GM21526 (cell line): ENCODE measurements around the gene TMEM247.
A peak's percentile ranks its signal among the peaks of the same experiment; 100 is the strongest.

Experiments
- ATAC-seq: cut with Tn5 transposase; IDR thresholded peaks from one replicate; pipeline ENCODE4 v1.9.1; 2021; ENCODE audit warnings: moderate library complexity; ENCODE audit not compliant: unreplicated experiment, low FRiP score

TMEM247 gene

DNA sequence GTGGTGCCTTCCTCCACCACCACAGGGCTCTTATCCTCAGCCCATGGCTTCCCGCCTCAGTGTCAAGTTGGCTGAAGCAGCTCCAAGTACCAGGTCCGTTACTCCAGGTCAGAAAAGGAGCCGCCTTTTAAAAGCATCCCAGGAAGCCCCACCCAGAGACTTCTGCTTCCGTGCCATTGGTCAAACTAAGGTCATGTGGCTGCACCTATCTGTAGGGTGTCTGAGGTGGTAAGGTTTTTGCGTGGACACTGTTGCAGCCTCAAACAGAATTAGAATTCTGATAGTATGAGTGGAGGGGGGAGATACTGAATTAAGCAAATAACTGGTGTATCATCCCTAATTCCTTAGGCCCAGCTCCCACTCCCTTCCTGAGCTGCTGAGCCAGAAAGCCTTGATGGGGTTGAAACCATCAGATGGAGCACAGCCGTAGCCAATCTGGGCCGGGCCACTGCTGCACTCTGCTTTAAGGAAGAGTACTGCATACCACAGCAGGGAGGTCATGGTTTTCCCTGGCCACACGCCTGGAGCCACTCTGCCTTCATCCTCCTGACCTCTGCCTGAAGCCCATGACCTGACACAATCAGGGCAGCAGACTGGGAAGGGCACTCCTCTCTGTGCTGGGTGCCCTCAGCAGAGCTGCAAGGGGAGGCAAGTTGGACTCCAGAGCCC is 8.4 kb downstream of the TMEM247 start:
- ATAC-seq = no peak

DNA sequence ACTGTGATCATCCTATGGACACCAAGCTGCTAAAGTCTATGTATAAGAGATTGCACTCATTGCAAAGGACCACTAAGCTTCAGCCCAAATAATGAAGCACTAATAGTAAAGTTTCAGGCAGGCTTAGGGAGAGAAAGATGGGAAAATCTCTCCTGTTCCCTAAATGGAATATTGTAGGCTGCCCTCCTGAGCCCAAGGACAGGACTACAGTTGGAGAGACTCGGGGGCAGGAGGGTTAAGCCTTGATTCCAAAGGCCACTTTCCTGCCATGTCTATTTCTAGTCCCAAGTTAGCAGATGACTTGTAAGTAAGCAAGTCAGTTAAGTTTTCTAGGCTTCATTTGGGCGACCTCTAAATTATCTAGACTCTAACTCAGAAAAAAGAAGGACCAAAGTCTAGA is 9.0 kb downstream of the TMEM247 start:
- no peak for ATAC-seq

DNA sequence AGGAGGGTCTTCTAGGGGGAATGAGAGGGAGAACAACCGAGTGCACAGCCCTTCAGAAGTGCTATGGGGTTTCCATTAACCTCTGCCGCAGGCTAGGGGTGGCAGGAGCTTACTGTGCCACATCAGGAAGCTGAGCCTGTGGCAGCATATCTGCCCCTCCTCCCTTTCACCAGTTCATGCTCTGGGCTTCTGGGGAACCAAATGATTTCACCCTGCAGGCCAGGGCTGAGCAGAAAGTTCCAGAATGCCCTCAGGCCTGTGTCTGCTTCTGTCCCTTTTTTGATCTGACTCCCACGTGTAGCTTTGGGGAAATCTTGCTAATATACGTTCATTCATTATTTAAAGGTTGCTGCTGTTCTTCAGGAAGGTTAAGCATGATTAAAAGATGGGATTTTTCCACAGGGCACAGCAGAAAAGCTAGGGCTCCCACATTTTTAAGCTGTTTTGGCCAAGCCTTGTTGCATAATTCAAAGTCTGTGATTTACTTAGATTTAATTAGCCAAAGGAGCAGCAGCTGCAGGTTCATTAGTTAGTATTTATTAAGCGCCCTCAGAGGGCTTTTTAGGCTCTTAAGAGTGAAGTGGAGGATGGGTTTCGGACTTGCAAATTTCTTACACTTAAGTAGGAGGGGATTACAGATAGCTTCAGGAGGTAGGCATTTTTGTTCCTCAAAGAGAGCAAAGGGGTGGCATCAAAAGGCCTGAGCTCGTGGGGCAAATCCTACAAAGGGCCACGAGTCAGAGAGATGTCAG is 10.2 kb downstream of the TMEM247 start:
- ATAC-seq = no peak

DNA sequence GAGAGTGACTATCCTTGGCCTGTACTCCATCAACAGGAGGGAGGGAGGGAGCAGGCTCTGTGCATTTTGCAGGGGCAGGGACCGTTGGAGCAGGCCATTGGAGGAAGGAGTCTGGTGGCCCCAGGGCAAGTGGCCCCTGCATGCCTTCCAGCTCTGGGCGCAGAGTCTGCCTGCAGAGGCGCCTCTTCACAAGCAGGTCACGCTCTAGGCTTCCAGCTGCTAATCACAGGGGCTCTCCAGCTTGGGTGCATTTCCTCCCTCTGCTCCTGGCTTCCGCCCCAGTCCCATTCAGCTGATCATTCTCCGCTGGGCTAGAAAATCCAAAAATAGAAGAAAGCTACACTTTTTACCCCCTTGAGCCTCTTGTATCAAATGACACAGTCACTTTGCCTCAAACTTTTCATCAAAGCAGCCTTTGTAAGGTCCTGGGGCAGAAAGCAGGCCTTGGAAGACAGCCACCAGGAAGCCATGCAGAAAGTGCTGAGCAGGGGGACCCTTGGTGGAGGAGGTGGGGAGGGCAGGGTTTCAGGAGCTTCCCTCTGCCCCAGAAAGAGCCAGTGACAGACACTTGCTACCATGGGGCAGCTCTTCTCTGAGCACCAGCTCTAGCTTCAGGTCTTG is 11.3 kb downstream of the TMEM247 start:
- ATAC-seq = no peak

DNA sequence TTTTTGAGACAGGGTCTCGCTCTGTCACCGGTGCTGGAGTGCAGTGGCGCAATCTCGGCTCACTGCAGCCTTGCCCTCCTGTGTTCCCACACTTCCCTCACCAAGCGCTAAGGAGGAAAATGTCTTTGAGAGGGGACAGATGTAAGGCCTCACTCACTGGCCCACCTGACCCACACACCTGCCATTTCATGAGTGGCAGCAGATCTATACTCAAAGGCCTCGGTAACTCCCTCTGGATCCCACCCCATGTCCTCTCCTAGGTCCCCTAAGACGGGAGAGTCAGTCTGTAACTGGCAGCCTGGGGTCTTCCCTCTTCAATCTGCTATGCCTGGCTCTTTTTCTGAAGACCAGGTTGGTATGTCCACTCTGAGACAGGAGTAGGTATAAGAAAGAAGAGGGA is 12.9 kb downstream of the TMEM247 start:
- ATAC-seq = no peak

DNA sequence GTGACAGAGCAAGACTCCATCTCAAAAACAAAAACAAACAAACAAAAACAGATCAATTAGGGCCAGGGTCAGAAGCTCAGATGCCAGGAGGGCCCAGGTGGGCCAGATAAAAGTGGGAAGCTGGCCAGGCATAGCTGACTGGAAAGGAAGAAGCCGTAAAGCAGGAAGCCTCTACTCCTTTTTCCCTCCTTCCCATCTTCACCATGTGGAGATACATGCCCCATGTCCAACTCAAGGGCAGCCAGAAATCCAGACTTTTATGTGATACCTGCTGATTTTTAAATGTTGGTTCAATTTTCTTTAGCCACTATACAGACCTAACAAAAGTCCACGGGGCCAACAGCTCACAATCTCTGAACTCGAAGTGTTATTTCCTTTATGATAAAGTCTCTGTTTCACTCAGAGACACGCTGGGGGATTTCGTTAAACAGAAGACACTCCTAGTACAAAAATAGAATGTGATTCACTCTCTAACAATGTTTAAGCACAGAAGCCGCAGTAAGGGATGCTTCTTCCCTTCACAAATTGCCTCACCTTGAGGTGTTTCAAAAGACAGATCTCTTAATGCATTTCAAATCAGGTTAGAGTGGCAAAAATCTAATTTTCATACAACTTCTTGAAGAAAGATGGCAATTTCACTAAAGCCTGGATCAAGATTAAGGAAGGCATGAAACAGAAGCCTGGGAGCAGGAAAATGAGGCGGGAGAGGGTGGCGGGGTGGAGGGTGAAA is 14.0 kb downstream of the TMEM247 start:
- ATAC-seq = peak; percentile 60

DNA sequence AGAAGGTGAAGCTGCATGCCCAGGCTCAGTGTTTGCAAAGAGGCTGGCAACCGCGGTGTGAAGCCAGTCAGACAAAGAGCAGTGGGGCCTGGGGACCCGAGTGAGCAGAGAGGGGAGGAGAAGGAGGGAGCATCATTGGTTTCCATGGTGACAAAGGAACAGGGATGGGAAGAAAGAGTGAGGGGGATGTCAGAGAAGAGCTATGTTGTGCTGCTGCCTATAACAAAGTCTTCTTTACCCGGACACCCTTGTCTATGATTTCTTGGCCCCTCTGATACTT is 14.5 kb downstream of the TMEM247 start:
- no peak for ATAC-seq

DNA sequence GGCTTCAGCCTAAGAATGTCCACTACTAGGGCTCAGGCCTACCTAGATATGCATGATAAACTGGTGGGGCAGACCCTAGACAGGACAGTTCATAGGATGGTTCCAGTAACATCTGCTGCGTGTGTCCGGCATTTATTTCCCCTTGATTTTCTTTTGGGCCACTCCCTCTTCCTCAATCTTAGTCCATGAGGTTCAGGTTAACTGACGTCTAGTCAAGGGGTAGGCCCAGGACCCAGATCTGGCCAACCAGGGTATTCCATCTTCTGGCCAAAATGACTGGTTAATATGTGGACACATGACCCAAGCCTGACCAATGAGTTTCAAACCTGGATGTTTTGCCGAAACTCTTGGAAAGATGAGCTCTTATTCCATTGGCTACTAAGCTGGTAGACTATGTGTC is 15.2 kb downstream of the TMEM247 start:
- ATAC-seq = no peak

DNA sequence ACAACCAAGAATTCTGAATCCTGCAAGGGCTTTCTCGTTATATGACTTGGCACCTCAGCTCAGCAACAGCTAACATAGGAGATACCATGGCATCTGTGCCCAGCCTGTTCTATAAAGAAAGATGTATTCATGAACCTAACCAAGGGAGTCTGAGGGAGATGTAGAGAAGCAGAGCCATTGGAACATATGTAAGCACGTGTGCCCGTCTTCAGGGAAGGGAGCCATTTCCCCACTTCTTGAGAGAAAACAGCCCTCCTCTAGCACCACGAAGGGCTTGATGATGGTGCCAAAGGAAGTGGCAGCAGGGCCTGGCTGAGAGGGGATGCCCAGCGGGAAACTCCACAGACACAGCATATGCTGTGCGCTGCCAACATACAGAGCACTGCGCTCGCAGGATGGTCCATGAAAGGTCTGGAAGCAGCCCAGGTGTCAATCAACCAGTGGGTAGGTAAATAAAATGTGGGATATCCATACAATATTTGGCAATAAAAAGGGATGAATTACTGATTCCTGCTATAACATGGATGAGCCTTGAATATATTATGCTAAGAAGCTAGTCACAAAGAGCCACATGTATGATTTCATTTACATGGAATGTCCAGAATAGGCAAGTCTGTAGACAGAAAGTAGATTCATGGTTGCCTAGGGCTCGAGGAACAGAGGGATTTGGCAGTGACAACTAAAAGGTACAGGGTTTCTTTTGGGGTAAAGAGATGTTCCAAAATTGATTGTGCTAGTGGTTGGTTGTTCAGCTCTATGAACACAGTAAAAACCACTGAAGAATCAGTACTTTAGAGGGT is 16.1 kb downstream of the TMEM247 start:
- ATAC-seq = no peak

DNA sequence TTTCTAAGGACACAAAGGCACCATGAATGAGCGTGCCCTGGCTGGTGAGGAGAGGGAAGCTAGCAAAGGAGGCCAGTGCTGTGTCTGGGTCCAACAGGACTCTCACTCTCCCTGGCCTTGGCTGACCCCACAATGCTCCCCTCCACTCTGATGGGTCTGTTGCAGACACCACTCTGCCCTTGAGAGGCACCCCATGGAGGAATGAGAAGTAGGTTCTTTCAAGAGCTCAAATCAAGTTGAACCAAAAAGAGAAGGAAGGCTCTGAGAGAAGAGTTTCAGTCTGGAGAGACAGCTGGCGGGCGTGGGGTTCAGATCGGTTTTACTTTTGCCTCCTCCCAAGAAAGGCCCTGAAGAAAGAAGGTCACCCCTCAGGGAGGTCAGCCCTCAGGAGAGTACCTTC is 18.4 kb downstream of the TMEM247 start:
- ATAC-seq = no peak

DNA sequence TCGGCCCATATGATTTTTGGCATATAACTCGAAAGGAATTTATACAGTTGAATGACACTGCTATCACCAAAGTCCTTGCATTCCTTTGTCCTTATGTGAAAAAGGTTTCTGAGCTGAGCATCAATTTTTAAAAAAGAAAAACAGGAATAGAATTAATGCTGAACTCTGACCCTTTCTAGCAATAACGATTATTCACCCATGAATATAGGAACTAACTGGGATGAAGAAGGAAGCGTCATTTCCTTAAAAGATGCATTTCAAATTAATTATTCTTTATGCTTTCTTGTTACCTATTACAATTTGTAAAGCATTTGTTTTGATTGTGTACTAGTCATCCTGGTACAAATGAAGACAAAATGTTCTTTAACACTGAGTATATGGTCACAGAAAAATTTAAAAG is 19.3 kb downstream of the TMEM247 start:
- no peak for ATAC-seq

DNA sequence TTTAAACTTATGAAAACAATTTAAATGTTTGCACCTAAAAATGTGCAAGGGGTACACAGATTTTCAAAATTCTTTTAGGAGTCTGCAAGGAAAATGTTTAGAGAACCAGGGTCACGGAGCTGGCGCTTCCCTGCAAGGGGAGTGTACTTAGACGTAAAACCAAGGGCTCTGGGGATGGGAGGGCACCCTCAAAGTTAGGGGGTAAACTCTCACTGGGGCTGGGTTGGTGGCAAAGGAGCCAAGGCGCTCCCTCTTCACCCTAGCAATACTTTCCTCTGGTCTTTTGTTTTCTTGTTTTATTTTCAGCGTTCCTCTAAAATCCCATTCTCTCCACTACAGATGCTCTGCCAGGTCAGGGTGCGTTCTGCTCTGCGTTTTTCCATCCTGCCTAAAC is 20.0 kb downstream of the TMEM247 start:
- no peak for ATAC-seq

DNA sequence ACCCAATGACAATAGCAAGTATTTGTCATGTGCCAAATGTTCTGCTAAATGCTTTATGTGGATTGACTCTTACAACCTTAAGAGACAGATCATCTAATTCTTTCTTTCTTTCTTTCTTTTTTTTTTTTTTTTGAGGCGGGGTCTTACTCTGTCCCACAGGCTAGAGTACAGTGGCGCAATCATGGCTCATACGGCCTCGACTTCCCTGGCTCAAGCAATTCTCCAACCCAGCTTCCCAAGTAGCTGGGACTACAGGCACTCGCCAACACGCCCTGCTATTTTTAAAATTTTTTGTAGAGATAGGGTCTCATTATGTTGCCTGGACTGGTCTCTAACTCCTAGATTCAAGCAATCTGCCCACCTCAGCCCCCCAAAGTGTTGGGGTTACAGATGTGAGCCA is 21.4 kb downstream of the TMEM247 start:
- no peak for ATAC-seq

DNA sequence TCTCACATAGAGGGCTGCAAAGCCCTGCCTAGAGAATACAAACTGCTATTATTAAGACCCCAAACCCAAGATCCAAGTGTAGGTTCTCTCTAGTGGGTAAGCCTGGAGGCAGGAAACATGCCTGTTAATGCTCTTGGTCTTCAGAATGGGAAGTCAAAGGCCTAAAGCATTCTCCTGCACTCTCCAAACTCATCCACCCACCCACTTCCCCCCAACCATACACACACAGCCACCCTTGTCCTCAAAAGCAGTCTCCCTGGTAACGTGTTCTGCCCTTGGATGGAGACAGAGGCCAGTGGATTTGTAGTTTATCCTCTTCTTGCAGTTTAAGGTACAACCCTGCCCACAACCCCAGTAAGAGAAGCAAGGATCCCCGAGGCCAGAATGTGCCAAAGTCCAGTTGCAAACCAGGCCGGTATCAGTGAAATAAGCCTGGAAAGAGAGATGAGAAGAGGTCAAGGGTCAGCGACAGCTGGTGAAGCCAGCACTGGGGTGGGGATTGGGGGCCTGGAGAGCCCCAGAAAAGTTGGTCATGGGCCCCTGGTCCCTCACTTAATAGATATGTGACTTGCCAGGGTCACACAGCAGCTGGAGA is 23.0 kb downstream of the TMEM247 start:
- ATAC-seq = no peak

DNA sequence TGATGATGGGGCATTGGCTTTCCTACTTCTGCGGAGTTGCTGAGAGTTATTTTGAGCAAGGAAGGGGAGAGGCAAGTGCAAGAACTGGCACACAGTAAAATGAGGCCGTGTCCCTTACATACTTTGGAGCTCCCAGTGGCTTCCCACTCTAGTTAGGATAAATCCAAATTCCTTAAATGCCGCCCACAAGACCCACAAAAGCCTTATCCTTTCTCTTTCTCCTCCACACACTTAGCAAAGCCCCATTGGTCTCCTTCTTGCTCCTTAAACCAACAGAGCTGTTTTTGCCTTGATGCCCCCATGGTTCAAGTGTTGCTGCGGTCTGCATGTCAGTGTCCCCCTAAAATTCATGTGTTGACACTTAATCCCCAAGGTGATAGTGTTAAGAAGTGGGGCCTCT is 24.3 kb downstream of the TMEM247 start:
- ATAC-seq = no peak

DNA sequence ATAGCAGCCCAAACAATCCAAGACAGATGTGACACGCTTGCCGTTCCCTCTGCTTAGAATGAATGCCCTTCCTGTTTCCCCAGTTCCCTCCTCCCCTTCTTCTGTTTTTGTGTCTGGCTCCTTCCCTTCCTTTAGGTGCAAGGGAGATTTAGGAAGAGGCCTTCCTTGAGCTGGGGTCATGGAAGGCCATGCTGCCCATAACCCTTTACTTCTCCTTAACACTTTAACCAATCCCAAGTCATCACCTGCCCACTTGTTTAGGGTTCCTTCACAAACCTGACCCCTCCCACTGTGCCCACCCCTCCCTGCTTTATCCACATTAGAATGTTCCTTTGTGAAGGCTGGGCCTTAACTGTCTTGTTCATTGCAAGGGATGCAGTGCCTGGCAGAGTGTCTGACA is 24.9 kb downstream of the TMEM247 start:
- no peak for ATAC-seq

DNA sequence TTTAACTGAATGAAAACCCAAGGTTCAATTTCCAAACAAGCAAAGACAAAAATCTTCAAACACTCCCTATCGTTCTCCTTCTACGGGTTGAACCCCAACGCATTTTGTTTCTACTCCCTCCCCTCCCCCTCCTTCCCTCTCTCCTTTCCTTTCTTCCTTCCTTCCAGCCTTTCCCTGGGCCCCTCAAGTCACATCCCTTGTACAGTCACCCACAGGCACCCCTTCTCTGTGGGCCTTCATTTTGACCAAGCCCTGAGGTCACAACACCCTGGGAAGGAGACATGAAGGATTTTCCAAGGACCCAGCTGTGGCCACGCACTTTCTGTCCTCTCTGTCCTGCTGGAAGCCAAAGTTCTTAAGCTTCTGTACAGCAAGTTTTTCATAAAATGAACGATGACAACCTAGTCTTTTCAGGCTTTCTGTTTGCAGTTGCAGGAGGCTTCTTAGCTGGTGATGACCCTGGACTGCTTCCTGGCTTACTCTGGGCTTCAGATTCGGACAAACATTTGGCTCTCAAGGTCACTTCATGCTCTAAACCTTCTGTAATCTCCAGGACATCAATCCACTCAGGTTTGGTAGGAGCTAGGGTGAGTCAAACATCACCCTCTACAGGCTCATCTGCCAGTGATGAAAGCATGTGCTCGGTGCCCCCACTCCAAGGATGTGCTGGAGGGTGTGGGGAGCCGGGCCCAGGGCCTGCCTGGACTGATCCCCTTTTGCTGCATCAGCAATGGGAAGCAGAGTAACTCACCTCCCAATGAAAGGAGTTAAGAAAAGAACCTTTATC is 25.5 kb downstream of the TMEM247 start:
- no peak for ATAC-seq

DNA sequence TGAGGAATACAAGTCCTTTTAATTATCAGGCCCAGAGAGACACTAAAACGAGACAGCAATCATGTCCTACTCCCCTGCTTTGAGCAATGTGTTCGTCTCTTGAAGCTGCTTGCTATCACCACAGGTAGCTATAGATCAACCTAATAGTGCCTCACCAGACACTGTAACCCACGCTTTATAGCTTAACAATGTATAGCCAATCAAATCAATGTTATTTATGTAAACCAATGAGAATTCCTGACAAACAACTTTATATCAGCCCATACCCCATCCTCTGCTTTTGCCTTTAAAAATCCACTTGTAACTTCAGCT is 26.1 kb downstream of the TMEM247 start:
- ATAC-seq = no peak

DNA sequence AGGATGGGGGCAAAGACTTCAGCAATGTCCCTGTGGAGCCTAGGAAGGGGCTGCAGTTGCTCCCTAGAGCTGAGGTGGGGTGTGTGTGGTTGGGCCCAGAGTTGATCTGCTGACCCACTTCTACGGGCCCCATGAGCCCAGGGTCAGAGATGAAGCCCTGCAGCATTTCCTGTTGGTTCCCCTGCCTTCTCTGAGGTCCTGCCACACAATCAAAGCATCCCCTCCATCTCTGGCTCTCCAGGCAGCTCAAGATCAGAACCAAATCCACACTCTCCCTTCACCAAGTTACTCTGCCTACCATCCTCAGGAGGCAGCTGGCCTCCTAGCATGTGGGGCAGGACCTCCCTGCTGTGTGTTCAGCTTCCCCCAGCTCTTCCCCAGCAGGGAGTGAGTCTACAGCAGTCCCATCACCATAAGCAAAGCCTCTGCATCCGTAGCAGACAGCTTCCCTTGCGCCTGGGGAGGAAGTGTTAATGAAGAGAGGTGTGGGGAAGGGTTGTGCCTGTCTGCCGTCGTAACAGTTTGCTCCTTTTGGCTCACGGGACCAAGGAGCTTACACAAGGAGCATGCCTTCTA is 26.9 kb downstream of the TMEM247 start:
- no peak for ATAC-seq
